Stimulated activated naive B cell treated with anti-CD40 and anti-IgM and Interleukin-4, amounts not matched to agents 10 μg/mL and 1 μg/mL and 100 μg/mL, for 72 hours (primary cell): Measurements from ENCODE around the gene NAGPA.
A peak's percentile ranks its signal among the peaks of the same experiment; 100 is the strongest.

ENCODE experiments used
- ATAC-seq, 2 donors: fragments of 150-1000 bp; cut with Tn5 transposase; replicated peaks; 2 replicates each; pipeline ENCODE4 v1.10.0; 2021; ENCODE audit warnings: moderate library complexity in 1 of 2
- DNase-seq: peaks from one replicate; pipeline ENCODE4 v3.0.0; 2021
- H3K27ac Mint-ChIP-seq: one replicate; pipeline ENCODE4 v1.8.0; 2022; ENCODE audit warnings: mild to moderate bottlenecking, mixed read lengths
- H3K27me3 Mint-ChIP-seq, 2 donors: one replicate each; pipeline ENCODE4 v1.8.0; 2022; ENCODE audit warnings: mixed read lengths in 2 of 2
- H3K36me3 Mint-ChIP-seq, 2 donors: one replicate each; pipeline ENCODE4 v1.8.0; 2022; ENCODE audit warnings: mixed read lengths in 2 of 2, mild to moderate bottlenecking in 1 of 2
- H3K4me1 Mint-ChIP-seq, 2 donors: one replicate each; pipeline ENCODE4 v1.8.0; 2022; ENCODE audit warnings: mixed read lengths in 2 of 2, mild to moderate bottlenecking in 1 of 2
- H3K4me3 Mint-ChIP-seq, 2 donors: one replicate each; pipeline ENCODE4 v1.8.0; 2022; ENCODE audit warnings: mild to moderate bottlenecking in 2 of 2, mixed read lengths in 2 of 2, moderate library complexity in 1 of 2
- H3K9me3 Mint-ChIP-seq, 2 donors: one replicate each; pipeline ENCODE4 v1.8.0; 2022; ENCODE audit warnings: mixed read lengths in 2 of 2, mild to moderate bottlenecking in 1 of 2

NAGPA gene

DNA sequence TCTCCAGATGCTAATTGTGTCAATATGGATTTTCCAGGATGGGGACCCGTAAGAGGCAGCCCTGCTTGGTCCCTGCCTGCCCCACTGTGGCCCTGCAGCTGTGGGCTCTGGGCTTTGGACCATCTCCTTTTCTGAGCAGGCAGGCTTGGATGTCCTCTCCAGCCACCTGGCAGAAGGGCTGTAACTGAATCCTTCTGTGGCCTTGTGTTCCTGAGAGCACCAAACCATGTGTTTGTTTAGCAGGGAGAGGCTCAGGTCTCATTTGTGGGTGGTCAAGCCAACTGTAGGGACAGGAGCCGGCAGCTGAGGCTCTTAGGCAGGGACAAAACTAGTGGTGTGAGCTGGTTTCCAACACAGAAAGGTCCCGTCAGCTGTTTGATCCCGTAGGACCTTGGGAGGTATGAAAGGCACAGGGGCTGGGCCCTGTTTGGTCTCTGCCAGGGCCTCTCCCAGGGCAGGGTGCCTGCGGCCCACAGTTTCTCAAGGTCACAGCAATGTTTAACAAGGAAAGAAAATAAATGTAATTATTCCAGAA lies 57.1 kb downstream of the NAGPA start:
- H3K27ac Mint-ChIP-seq = no peak overlapping the region
- peaks cover 0 to 2% of the 10 kb centered on the region in 2 donors for H3K36me3 Mint-ChIP-seq
- no peak overlapping the region for H3K4me3 Mint-ChIP-seq
- H3K4me1 Mint-ChIP-seq = peaks cover 4 to 7% of the 10 kb centered on the region in 2 donors
- H3K27me3 Mint-ChIP-seq = peaks cover 21 to 23% of the 10 kb centered on the region in 2 donors
- peaks cover 0 to 2% of the 10 kb centered on the region in 2 donors for H3K9me3 Mint-ChIP-seq
- ATAC-seq (no peak), DNase-seq (no peak)

DNA sequence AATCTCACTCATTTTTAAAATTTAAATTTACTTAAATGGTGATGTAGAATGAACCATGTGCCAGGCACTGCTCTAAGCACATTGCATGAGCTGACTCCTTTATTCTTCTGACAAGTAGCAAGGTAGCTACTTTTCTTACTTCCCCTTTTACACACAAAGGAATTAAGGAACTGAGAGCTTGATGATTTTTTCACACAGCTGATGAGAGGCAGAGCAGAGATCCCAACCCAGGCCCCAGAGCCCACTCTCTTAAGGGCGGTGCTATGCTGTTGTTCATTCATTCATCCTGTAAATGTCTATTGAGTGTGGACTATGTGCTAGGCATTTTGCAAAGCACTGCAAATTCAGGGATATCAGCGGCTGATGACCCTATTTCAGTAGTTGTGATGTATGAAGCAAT lies 57.7 kb downstream of the NAGPA start:
- Mint-ChIP-seq H3K4me1 (peaks cover 4 to 7% of the 10 kb centered on the region in 2 donors), H3K4me3 (no peak overlapping the region), H3K27ac (no peak overlapping the region), H3K36me3 (peaks cover 0 to 2% of the 10 kb centered on the region in 2 donors), H3K9me3 (peaks cover 0 to 2% of the 10 kb centered on the region in 2 donors), H3K27me3 (peaks cover 21 to 23% of the 10 kb centered on the region in 2 donors)
- DNase-seq (peak; percentile 44), ATAC-seq (peak; percentile 99 to 100)
